ENCODE data around the gene RCBTB2.
A peak's percentile ranks its signal among the peaks of the same experiment; 100 is the strongest.

DNA sequence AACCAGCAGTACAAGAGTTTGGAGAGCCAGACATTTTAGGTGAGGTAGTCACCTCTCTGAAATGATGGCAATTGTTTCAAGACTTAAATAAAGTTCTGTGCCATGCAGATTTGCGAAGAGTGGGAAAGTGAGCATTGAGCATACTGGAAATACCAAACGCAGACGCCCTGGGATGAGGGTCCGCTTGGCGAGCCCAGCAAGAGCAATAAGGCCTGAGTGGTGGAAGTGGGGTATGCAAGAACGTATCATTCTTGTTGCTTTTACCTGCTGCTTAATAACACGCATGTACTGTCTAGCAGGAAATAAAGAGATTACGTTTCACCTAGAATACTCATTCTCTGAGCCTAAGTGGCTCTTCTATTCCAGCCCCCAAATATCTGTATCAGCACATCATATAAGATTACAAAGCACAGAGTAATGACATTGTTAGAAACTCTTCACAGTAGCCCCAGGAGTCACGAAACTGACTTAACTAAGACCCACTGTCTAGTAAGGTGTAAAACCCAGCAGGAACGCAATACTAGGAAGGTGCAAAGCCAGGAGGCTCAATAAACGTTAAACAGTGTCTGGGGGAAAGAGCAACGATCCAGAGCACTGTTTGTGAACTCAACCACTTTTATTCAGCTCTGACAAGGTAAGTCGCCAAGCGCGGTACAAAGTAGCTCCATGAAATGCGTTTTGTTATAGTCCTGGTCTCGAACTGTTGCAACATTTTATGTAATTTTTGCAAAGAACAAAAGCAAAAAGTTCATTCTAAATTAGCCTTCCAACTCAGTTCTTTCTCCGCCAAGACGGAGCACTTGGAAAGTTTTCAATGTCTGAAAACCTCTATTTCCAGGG is 1.2 kb downstream of the RCBTB2 start:
- TF ChIP-seq GABPA (IDR thresholded peaks at IDR 0.05 in 1 of 2, conservative IDR thresholded peaks at IDR 0.05 in 1 of 2) (no peak), TAF1 (conservative IDR thresholded peaks at IDR 0.05) (peak; percentile 56), EGR1 (IDR thresholded peaks at IDR 0.05; ENCODE audit: low read depth in 2 of 2) (no peak), YY1 (IDR thresholded peaks at IDR 0.05) (no peak), SP1 (IDR thresholded peaks at IDR 0.05) (no peak), FOXA1 (IDR thresholded peaks at IDR 0.05) (no peak)
- TF ChIP-seq, protein P1, sequence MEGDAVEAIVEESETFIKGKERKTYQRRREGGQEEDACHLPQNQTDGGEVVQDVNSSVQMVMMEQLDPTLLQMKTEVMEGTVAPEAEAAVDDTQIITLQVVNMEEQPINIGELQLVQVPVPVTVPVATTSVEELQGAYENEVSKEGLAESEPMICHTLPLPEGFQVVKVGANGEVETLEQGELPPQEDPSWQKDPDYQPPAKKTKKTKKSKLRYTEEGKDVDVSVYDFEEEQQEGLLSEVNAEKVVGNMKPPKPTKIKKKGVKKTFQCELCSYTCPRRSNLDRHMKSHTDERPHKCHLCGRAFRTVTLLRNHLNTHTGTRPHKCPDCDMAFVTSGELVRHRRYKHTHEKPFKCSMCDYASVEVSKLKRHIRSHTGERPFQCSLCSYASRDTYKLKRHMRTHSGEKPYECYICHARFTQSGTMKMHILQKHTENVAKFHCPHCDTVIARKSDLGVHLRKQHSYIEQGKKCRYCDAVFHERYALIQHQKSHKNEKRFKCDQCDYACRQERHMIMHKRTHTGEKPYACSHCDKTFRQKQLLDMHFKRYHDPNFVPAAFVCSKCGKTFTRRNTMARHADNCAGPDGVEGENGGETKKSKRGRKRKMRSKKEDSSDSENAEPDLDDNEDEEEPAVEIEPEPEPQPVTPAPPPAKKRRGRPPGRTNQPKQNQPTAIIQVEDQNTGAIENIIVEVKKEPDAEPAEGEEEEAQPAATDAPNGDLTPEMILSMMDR (IDR thresholded peaks at IDR 0.05; ENCODE audit: low read depth, low read length, missing input control): no peak
- TF ChIP-seq, protein P2, sequence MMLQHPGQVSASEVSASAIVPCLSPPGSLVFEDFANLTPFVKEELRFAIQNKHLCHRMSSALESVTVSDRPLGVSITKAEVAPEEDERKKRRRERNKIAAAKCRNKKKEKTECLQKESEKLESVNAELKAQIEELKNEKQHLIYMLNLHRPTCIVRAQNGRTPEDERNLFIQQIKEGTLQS (IDR thresholded peaks at IDR 0.05): no peak
- TF ChIP-seq, protein P3, sequence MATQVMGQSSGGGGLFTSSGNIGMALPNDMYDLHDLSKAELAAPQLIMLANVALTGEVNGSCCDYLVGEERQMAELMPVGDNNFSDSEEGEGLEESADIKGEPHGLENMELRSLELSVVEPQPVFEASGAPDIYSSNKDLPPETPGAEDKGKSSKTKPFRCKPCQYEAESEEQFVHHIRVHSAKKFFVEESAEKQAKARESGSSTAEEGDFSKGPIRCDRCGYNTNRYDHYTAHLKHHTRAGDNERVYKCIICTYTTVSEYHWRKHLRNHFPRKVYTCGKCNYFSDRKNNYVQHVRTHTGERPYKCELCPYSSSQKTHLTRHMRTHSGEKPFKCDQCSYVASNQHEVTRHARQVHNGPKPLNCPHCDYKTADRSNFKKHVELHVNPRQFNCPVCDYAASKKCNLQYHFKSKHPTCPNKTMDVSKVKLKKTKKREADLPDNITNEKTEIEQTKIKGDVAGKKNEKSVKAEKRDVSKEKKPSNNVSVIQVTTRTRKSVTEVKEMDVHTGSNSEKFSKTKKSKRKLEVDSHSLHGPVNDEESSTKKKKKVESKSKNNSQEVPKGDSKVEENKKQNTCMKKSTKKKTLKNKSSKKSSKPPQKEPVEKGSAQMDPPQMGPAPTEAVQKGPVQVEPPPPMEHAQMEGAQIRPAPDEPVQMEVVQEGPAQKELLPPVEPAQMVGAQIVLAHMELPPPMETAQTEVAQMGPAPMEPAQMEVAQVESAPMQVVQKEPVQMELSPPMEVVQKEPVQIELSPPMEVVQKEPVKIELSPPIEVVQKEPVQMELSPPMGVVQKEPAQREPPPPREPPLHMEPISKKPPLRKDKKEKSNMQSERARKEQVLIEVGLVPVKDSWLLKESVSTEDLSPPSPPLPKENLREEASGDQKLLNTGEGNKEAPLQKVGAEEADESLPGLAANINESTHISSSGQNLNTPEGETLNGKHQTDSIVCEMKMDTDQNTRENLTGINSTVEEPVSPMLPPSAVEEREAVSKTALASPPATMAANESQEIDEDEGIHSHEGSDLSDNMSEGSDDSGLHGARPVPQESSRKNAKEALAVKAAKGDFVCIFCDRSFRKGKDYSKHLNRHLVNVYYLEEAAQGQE (IDR thresholded peaks at IDR 0.05): peak; percentile 16
- TF ChIP-seq, protein P4, sequence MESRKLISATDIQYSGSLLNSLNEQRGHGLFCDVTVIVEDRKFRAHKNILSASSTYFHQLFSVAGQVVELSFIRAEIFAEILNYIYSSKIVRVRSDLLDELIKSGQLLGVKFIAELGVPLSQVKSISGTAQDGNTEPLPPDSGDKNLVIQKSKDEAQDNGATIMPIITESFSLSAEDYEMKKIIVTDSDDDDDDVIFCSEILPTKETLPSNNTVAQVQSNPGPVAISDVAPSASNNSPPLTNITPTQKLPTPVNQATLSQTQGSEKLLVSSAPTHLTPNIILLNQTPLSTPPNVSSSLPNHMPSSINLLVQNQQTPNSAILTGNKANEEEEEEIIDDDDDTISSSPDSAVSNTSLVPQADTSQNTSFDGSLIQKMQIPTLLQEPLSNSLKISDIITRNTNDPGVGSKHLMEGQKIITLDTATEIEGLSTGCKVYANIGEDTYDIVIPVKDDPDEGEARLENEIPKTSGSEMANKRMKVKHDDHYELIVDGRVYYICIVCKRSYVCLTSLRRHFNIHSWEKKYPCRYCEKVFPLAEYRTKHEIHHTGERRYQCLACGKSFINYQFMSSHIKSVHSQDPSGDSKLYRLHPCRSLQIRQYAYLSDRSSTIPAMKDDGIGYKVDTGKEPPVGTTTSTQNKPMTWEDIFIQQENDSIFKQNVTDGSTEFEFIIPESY (IDR thresholded peaks at IDR 0.05): no peak
- TF ChIP-seq, protein P5, sequence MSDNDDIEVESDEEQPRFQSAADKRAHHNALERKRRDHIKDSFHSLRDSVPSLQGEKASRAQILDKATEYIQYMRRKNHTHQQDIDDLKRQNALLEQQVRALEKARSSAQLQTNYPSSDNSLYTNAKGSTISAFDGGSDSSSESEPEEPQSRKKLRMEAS (IDR thresholded peaks at IDR 0.05): no peak
